Adrenal gland (tissue), 12 donors: Measurements from ENCODE around the gene ENTPD8. TPM values are rescaled to one million over a fixed set of nuclear protein-coding genes. Genes with fewer than 3 reads are reported as not detected.

ENCODE experiments used
- DNase-seq, 7 donors: peaks; one replicate each; pipeline ENCODE4 v3.0.0-alpha.2; 2019 to 2020
- H3K27ac ChIP-seq, 5 donors: fragments of 200-600 bp; sonication (generic) in 4 of 5; 1 replicate in 3 of 5; 2 replicates in 2 of 5; pipeline versions ENCODE4 v1.5.1 to v1.8.0; 2016 to 2020; ENCODE audit warnings: mild to moderate bottlenecking in 1 of 5
- H3K27me3 ChIP-seq: fragments of 200-600 bp; 2 replicates; pipeline ENCODE4 v1.8.0; 2021
- H3K36me3 ChIP-seq, 2 donors: fragments of 200-600 bp; replicated peaks in 1 of 2; 1 replicate in 1 of 2; 2 replicates in 1 of 2; pipeline versions ENCODE4 v1.5.1 to v1.8.0; 2018 to 2022
- H3K4me1 ChIP-seq, 2 donors: fragments of 200-600 bp; replicated peaks in 1 of 2; 1 replicate in 1 of 2; 2 replicates in 1 of 2; pipeline versions ENCODE4 v1.5.1 to v1.8.0; 2018 to 2021
- H3K4me3 ChIP-seq, 4 donors: fragments of 200-600 bp; sonication (generic) in 3 of 4; one replicate each; pipeline ENCODE4 v1.5.1; 2016 to 2018
- H3K9me3 ChIP-seq, 3 donors: fragments of 200-600 bp; sonication (generic) in 1 of 3; replicated peaks in 1 of 3; 1 replicate in 2 of 3; 2 replicates in 1 of 3; pipeline versions ENCODE4 v1.5.1 to v1.8.0; 2016 to 2021
- POLR2A ChIP-seq, 2 donors: fragments of 450-650 bp; IDR thresholded peaks; one replicate each; pipeline ENCODE4 v1.6.1; 2017; ENCODE audit warnings: antibody characterized with exemption in 2 of 2, mild to moderate bottlenecking in 2 of 2, moderate library complexity in 1 of 2
- WGBS, 4 donors: extraction: QIAGEN DNeasy Blood & Tissue Kit in 2 of 4; methylation state at CpG; one replicate each; pipeline versions ENCODE4 v1.1.5 to v1.1.7; 2013 to 2017; 5-methylcytosine and 5-hydroxymethylcytosine counted together
- intact Hi-C, 2 donors: fragments of 100-400 bp; cut with DNase I; formaldehyde crosslinking; loops; one replicate each; pipeline versions ENCODE4 v1.14.1 to v1.15.0; 2022 to 2023
- polyA plus RNA-seq, 3 donors: library from polyadenylated mRNA; stranded (reverse); fragments of 200-250 nt in 2 of 3; fragments of 350-450 nt in 1 of 3; fragmentation: Illumina TruSeq in 1 of 3; extraction: RNeasy Lipid Tissue Mini Kit (QIAGEN cat#74804) in 1 of 3; gene quantifications; one replicate each; pipeline ENCODE4 v1.2.3, GENCODE V29; 2013 to 2014
- total RNA-seq, 9 donors: library from RNA; depleted of rRNA in 4 of 9; stranded (reverse); fragments of >200 nt in 4 of 9; fragments of 120-200 nt in 1 of 9; fragmentation: NEBNext Ultra II Directional in 1 of 9; extraction: Animal tissue kit (Norgen Biotek cat#: 25700) in 1 of 9; gene quantifications; one replicate each; pipeline versions ENCODE4 v1.1.0 to v1.2.4, GENCODE V29; 2013 to 2023
- TF ChIP-seq, protein P1 (sequence below), 6 experiments: fragments of 450-650 bp in 4 of 6; fragments of 200-600 bp in 2 of 6; sonication (generic) in 1 of 6; IDR thresholded peaks; 1 replicate in 5 of 6; 2 replicates in 1 of 6; pipeline versions ENCODE4 v1.5.1 to v1.8.0; 2016 to 2021; ENCODE audit warnings: antibody characterized with exemption in 6 of 6, mild to moderate bottlenecking in 2 of 6, moderate library complexity in 1 of 6
- donor health status: healthy with polysubstance abuse.
- donor health status: Bipolar disorder and iron deficiency.
- donor health status: DM: yes; HTN: yes; CAD: no.
- donor health status: DM: no; HTN: no; CAD: no.
- donor health status: DM: no; HTN: no; CAD: no.
- donor health status: DM: yes; HTN: yes; CAD: no.

Gene ENTPD8
- total and polyA plus RNA-seq, 12 donors, result 0.14 to 0.20 (median 0.17) TPM; not detected in 6

- no peak for DNase-seq
Observed at GRCh38 chr9:137444106-137444790, 3.1 kb upstream of the ENTPD8 start.

DNA sequence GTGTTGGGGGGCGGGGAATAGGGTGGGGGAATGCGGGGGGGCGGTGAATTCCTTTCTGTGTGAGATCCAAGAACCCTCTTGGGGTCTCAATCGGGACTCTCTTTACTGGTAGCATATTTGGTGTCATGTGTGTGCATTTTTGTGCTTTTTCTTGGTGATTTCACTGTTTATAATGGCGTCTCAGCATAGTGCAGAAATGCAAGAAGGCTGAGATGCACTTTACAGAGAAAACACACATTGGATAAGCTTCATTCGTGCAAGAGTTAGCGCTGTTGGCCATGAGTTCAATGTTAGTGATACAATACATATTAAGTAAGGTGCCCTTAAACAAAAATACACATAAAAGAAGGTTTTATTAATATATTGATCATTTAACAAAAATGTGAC lies 771 bp upstream of the ENTPD8 start:
- no peaks in the 10 kb centered on the region for H3K27me3 ChIP-seq
- H3K27ac ChIP-seq, result no peak overlapping the region
- H3K4me1 ChIP-seq, result peaks cover 3 to 5% of the 10 kb centered on the region in 2 donors
- intact Hi-C loops, result no loop called here
- H3K36me3 ChIP-seq, result no peaks in the 10 kb centered on the region
- DNase-seq, result no peak
- TF ChIP-seq, protein P1, sequence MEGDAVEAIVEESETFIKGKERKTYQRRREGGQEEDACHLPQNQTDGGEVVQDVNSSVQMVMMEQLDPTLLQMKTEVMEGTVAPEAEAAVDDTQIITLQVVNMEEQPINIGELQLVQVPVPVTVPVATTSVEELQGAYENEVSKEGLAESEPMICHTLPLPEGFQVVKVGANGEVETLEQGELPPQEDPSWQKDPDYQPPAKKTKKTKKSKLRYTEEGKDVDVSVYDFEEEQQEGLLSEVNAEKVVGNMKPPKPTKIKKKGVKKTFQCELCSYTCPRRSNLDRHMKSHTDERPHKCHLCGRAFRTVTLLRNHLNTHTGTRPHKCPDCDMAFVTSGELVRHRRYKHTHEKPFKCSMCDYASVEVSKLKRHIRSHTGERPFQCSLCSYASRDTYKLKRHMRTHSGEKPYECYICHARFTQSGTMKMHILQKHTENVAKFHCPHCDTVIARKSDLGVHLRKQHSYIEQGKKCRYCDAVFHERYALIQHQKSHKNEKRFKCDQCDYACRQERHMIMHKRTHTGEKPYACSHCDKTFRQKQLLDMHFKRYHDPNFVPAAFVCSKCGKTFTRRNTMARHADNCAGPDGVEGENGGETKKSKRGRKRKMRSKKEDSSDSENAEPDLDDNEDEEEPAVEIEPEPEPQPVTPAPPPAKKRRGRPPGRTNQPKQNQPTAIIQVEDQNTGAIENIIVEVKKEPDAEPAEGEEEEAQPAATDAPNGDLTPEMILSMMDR (IDR thresholded peaks at IDR 0.05), result no peak
- no peak for TF ChIP-seq POLR2A (IDR thresholded peaks at IDR 0.05)
- H3K4me3 ChIP-seq, result peak overlapping the region in 1 of 4 donors; percentile 50
- H3K9me3 ChIP-seq, result no peaks in the 10 kb centered on the region
- WGBS, 4 donors, result 22 to 34% (median 25%) methylated on average over 5 to 7 of the region's 7 CpGs

More at GRCh38 chr9:137444106-137444790, 3.1 kb upstream of the ENTPD8 start:
- Histone ChIP-seq H3K27me3 (no peaks in the 10 kb centered on the region), H3K4me3 (no peak overlapping the region), H3K9me3 (no peaks in the 10 kb centered on the region), H3K27ac (no peak overlapping the region), H3K36me3 (peaks cover 0 to 3% of the 10 kb centered on the region in 2 donors), H3K4me1 (peaks cover 3 to 5% of the 10 kb centered on the region in 2 donors)
- intact Hi-C loops, result loop anchor here in 1 of 2 donors (2.0 kb wide), 1 partner anchor 21 kb away; the partner anchor contains the start of genes EXD3 and NOXA1
- 73 to 84% (median 81%) methylated on average over 10 to 14 of the region's 14 CpGs for WGBS, 4 donors
- no peak for TF ChIP-seq POLR2A (IDR thresholded peaks at IDR 0.05)
- TF ChIP-seq, protein P1 (IDR thresholded peaks at IDR 0.05), result no peak

DNA sequence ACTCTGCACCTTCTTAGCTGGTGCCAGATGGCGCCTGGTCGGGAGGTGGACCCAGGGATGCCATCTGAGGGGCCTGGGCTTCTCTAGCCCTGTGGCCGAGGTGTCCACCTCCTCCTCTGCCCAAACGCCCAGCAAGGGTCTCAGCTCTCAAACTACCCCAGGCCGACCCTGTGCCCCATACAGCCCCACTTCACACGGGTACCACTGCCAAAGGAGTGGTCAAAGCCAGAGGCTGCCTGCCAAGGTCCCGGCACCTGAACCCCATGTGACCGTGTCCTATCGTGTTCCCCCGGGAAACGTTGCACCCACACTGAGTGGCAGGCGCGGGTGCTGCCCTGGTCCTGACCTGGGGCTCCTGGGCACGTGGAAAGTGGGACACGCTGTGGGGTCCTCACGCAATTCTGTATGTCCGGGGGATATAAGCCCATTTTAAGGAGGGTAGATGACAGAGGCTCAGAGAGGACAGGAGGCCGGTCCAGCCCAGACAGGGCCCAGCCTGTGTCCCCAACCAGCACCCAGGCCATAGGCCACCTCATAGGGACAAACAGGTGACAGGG lies 1.9 kb downstream of the ENTPD8 start:
- 65 to 75% (median 68%) methylated on average over 12 to 18 of the region's 18 CpGs for WGBS, 4 donors
- intact Hi-C loops, result no loop called here
- H3K36me3 ChIP-seq, result no peaks in the 10 kb centered on the region
- H3K9me3 ChIP-seq, result no peaks in the 10 kb centered on the region
- DNase-seq, result no peak
- TF ChIP-seq, protein P1 (IDR thresholded peaks at IDR 0.05), result no peak
- TF ChIP-seq POLR2A (IDR thresholded peaks at IDR 0.05), result no peak
- no peak overlapping the region for H3K27ac ChIP-seq
- H3K4me1 ChIP-seq, result peaks cover 3 to 14% of the 10 kb centered on the region in 2 donors
- no peaks in the 10 kb centered on the region for H3K27me3 ChIP-seq
- no peak overlapping the region for H3K4me3 ChIP-seq

- WGBS, 4 donors, result 74 to 85% (median 83%) methylated on average over 15 to 22 of the region's 22 CpGs; no CpG with 5 or more reads in 1 of the 4 donors
- no peaks in the 10 kb centered on the region for H3K36me3 ChIP-seq
- DNase-seq, result no peak
- H3K4me1 ChIP-seq, result peaks cover 3 to 14% of the 10 kb centered on the region in 2 donors
- intact Hi-C loops, result no loop called here
- no peak overlapping the region for H3K4me3 ChIP-seq
- no peak overlapping the region for H3K27ac ChIP-seq
- TF ChIP-seq, protein P1 (IDR thresholded peaks at IDR 0.05), result no peak
- H3K9me3 ChIP-seq, result no peaks in the 10 kb centered on the region
- H3K27me3 ChIP-seq, result no peaks in the 10 kb centered on the region
Observed at GRCh38 chr9:137438591-137439157, 2.5 kb downstream of the ENTPD8 start.
